K562 (cell line): ENCODE measurements around the gene PDE1C. TPM values are rescaled to one million over a fixed set of nuclear protein-coding genes. Genes with fewer than 3 reads are reported as not detected.

Experiments
- ATAC-seq: fragments of 200-7000 bp; cut with Tn5 transposase; 3 replicates; pipeline ENCODE4 v1.9.1; 2020; ENCODE audit warnings: moderate library complexity
- BruUV-seq: library from RNA; stranded (reverse); fragments of 400-500 nt; replicated peaks from 2 replicates; lab custom pipeline; 2021; lab: Mats Ljungman, UMichigan
- CTCF ChIA-PET: fragments of 300-600 bp; formaldehyde crosslinking; extraction: SDS; loops from one replicate; lab custom pipeline; 2021; ENCODE audit warnings: low intra/inter-chr PET ratio; lab: Yijun Ruan, JAX
- POLR2A ChIA-PET: fragments of 300-600, 350-650 bp; sonication (Branson Sonifier 250); formaldehyde crosslinking; extraction: SDS; loops from one replicate; lab custom pipeline; 2021; ENCODE audit warnings: antibody characterized with exemption, inconsistent platforms; lab: Yijun Ruan, JAX
- DNase-seq, 4 experiments: peaks; one replicate each; pipeline versions ENCODE4 v3.0.0 to v3.0.0-alpha.2; 2011 to 2018; ENCODE audit warnings: low spot score in 3 of 4, mixed read lengths in 3 of 4; ENCODE audit errors: extremely low read depth in 1 of 4
- FAIRE-seq: peaks from 2 replicates; lab custom pipeline; 2011; peaks lifted over from hg19 to GRCh38; lab: Jason Lieb, UNC
- H2AFZ ChIP-seq: 2 replicates; pipeline ENCODE4 v1.6.0; 2011; ENCODE audit warnings: low read depth, low read length, control low read depth, inconsistent platforms
- H3K27ac ChIP-seq: fragments of 200-600 bp; 3 replicates; pipeline ENCODE4 v1.8.0; 2011; ENCODE audit warnings: low read depth, mild to moderate bottlenecking, control low read depth, inconsistent platforms, low read length, moderate library complexity, mixed read lengths; ENCODE audit errors: extremely low read depth
- H3K27me3 ChIP-seq, 2 experiments: fragments of 300-600 bp in 1 of 2; 2 replicates in 1 of 2; 3 replicates in 1 of 2; pipeline versions ENCODE4 v1.6.0 to v1.8.0; 2011; ENCODE audit warnings: inconsistent platforms in 2 of 2, low read length in 2 of 2, mild to moderate bottlenecking in 1 of 2, mixed read lengths in 1 of 2, moderate library complexity in 1 of 2; ENCODE audit not compliant: control insufficient read depth in 2 of 2, insufficient read depth in 2 of 2
- H3K36me3 ChIP-seq: fragments of 300-600 bp; 3 replicates; pipeline ENCODE4 v1.8.0; 2011; ENCODE audit warnings: mild to moderate bottlenecking, low read length, inconsistent platforms; ENCODE audit not compliant: control insufficient read depth, insufficient read depth
- H3K4me1 ChIP-seq, 2 experiments: fragments of 200-600 bp in 1 of 2; replicated peaks in 1 of 2; 2 replicates in 1 of 2; 3 replicates in 1 of 2; pipeline versions ENCODE4 v1.5.1 to v1.8.0; 2011; ENCODE audit warnings: inconsistent platforms in 2 of 2, low read length in 2 of 2, mild to moderate bottlenecking in 1 of 2, mixed read lengths in 1 of 2, moderate library complexity in 1 of 2; ENCODE audit not compliant: control insufficient read depth in 2 of 2, insufficient read depth in 2 of 2
- H3K4me2 ChIP-seq: 2 replicates; pipeline ENCODE4 v1.6.1; 2011; ENCODE audit warnings: low read length, control low read depth, inconsistent platforms, mixed read lengths; ENCODE audit not compliant: insufficient read depth
- H3K4me3 ChIP-seq: fragments of 200-600 bp; sonication (generic), shearing (Covaris generic); 2 replicates; pipeline ENCODE4 v1.5.1; 2016; ENCODE audit warnings: control low read depth, inconsistent platforms
- H3K79me2 ChIP-seq: fragments of 200-600 bp; 3 replicates; pipeline ENCODE4 v1.8.0; 2011; ENCODE audit warnings: low read length, inconsistent platforms; ENCODE audit not compliant: control insufficient read depth, insufficient read depth
- H3K9ac ChIP-seq, 2 experiments: 2 replicates each; pipeline versions ENCODE4 v1.6.0 to v1.6.1; 2011; ENCODE audit warnings: low read depth in 2 of 2, low read length in 2 of 2, control low read depth in 1 of 2, inconsistent platforms in 1 of 2, mild to moderate bottlenecking in 1 of 2, mixed read lengths in 1 of 2; ENCODE audit not compliant: insufficient read depth in 1 of 2
- H3K9me1 ChIP-seq: one replicate; pipeline ENCODE4 v1.6.0; 2011; ENCODE audit warnings: inconsistent platforms, mild to moderate bottlenecking, low read length, moderate library complexity; ENCODE audit not compliant: control insufficient read depth, insufficient read depth
- H3K9me3 ChIP-seq: replicated peaks from 2 replicates; pipeline ENCODE4 v1.5.1; 2011; ENCODE audit warnings: low read depth, low read length, inconsistent platforms; ENCODE audit not compliant: control insufficient read depth, insufficient read depth
- H4K20me1 ChIP-seq: replicated peaks from 2 replicates; pipeline ENCODE4 v1.6.1; 2011; ENCODE audit warnings: low read length, inconsistent platforms, mixed read lengths; ENCODE audit not compliant: control insufficient read depth, insufficient read depth
- HLTF ChIP-seq: fragments of 450-650 bp; IDR thresholded peaks from 2 replicates; pipeline ENCODE4 v1.6.1; 2016
- KDM4B ChIP-seq, 2 experiments: fragments of 450-650 bp in 1 of 2; sonication (generic) in 1 of 2; IDR thresholded peaks; 2 replicates each; pipeline ENCODE4 v1.6.1; 2016 to 2017; ENCODE audit warnings: borderline replicate concordance in 2 of 2, antibody characterized with exemption in 1 of 2, low read depth in 1 of 2, mild to moderate bottlenecking in 1 of 2
- MCM2 ChIP-seq: fragments of 450-650 bp; IDR thresholded peaks from 2 replicates; pipeline ENCODE4 v1.6.1; 2017; ENCODE audit warnings: low read depth, mild to moderate bottlenecking
- MYBL2 ChIP-seq, 2 experiments: fragments of 450-650 bp in 1 of 2; sonication (generic) in 1 of 2; formaldehyde crosslinking in 1 of 2; IDR thresholded peaks; 2 replicates each; pipeline versions ENCODE4 v1.6.1 to v1.8.1; 2017 to 2022; ENCODE audit warnings: borderline replicate concordance in 1 of 2, inconsistent platforms in 1 of 2, low read depth in 1 of 2, mild to moderate bottlenecking in 1 of 2, missing genetic modification reagents in 1 of 2, moderate library complexity in 1 of 2
- NFXL1 ChIP-seq: fragments of 450-650 bp; formaldehyde crosslinking; IDR thresholded peaks from 2 replicates; pipeline ENCODE4 v1.4.0; 2021; ENCODE audit warnings: mild to moderate bottlenecking
- NR2F6 ChIP-seq: fragments of 450-650 bp; formaldehyde crosslinking; IDR thresholded peaks from 2 replicates; pipeline ENCODE4 v1.4.0; 2020; ENCODE audit warnings: mild to moderate bottlenecking
- SLC30A9 ChIP-seq: fragments of 250-450 bp; sonication (Bioruptor Pico); IDR thresholded peaks from 2 replicates; pipeline ENCODE4 v1.8.0; 2022; ENCODE audit warnings: mild to moderate bottlenecking, moderate library complexity
- STAT5A ChIP-seq: IDR thresholded peaks from 2 replicates; pipeline ENCODE4 v1.6.1; 2012; ENCODE audit warnings: low read length, inconsistent platforms, borderline replicate concordance
- STAT5B ChIP-seq: fragments of 250-450 bp; sonication (Bioruptor Pico); IDR thresholded peaks from 2 replicates; pipeline ENCODE4 v1.8.0; 2021; ENCODE audit warnings: mild to moderate bottlenecking, inconsistent platforms
- ZNF217 ChIP-seq: sonication (generic); formaldehyde crosslinking; IDR thresholded peaks from 2 replicates; pipeline ENCODE4 v1.8.0; 2022; ENCODE audit warnings: mild to moderate bottlenecking, missing genetic modification reagents
- ZNF717 ChIP-seq: fragments of 250-450 bp; sonication (Bioruptor Pico); IDR thresholded peaks from 2 replicates; pipeline ENCODE4 v1.5.0; 2021
- WGBS: fragments of 100-300 bp; shearing (Covaris generic); methylation state at CpG from one replicate; pipeline ENCODE4 v1.1.6; 2016; ENCODE audit warnings: low coverage, mixed read lengths; ENCODE audit not compliant: insufficient coverage; ENCODE audit errors: missing lambda C conversion rate; 5-methylcytosine and 5-hydroxymethylcytosine counted together
- in situ Hi-C: fragments of 300-500 bp; cut with MboI; formaldehyde crosslinking; loops from 4 replicates; pipeline ENCODE4 v1.15.0; 2018; ENCODE audit warnings: inconsistent platforms, mixed read lengths
- intact Hi-C: fragments of 100-400 bp; cut with micrococcal nuclease; formaldehyde crosslinking; loops from 2 replicates; pipeline ENCODE4 v1.14.2; 2022
- polyA plus RNA-seq, 8 experiments: library from polyadenylated mRNA; depleted of rRNA in 4 of 8; stranded (reverse) in 5 of 8; unstranded in 3 of 8; fragments of >200 nt; fragmentation: Nextera tagmentation in 2 of 8; fragmentation: Illumina TruSeq in 1 of 8; extraction: Ambion mirVana in 2 of 8; extraction: Trizol in 1 of 8; gene quantifications; 2 replicates each; pipeline versions ENCODE4 v1.2.1 to v1.2.3, GENCODE V29; 2011 to 2014; ENCODE audit warnings: inconsistent platforms in 1 of 8, missing spikeins in 1 of 8
- total RNA-seq, 7 experiments: library from RNA; depleted of rRNA in 6 of 7; stranded (reverse); fragments of >200 nt in 6 of 7; fragmentation: Illumina TruSeq in 2 of 7; extraction: Trizol in 2 of 7; gene quantifications; 2 replicates each; pipeline versions ENCODE4 v1.2.1 to v1.2.3, GENCODE V29; 2011 to 2021; ENCODE audit warnings: low replicate concordance in 1 of 7
- TF ChIP-seq, protein P1 (sequence below): fragments of 200-800 bp; sonication (Bioruptor generic); IDR thresholded peaks from 2 replicates; pipeline ENCODE4 v1.6.1; 2017; ENCODE audit warnings: missing genetic modification characterization, missing compliant biosample characterization
- TF ChIP-seq, protein P2 (sequence below), 2 experiments: fragments of 250-450 bp in 1 of 2; fragments of 450-650 bp in 1 of 2; sonication (Bioruptor Pico) in 1 of 2; IDR thresholded peaks; 2 replicates each; pipeline versions ENCODE4 v1.6.1 to v1.8.0; 2016 to 2021; ENCODE audit warnings: mild to moderate bottlenecking in 2 of 2, moderate library complexity in 2 of 2, missing compliant biosample characterization in 1 of 2, missing genetic modification characterization in 1 of 2
- TF ChIP-seq, protein P3 (sequence below): sonication (generic); IDR thresholded peaks from 2 replicates; pipeline ENCODE4 v1.6.1; 2016
- TF ChIP-seq, protein P4 (sequence below): sonication (generic); formaldehyde crosslinking; IDR thresholded peaks from 2 replicates; pipeline ENCODE4 v1.8.0; 2023; ENCODE audit warnings: mild to moderate bottlenecking, missing genetic modification reagents

PDE1C gene
- total and polyA plus RNA-seq, 9 of the 15 experiments (the other 6 are each of a cell fraction or from before 2014, with no cell fraction given): under 0.01 to 0.01 TPM; not detected in 7

DNA sequence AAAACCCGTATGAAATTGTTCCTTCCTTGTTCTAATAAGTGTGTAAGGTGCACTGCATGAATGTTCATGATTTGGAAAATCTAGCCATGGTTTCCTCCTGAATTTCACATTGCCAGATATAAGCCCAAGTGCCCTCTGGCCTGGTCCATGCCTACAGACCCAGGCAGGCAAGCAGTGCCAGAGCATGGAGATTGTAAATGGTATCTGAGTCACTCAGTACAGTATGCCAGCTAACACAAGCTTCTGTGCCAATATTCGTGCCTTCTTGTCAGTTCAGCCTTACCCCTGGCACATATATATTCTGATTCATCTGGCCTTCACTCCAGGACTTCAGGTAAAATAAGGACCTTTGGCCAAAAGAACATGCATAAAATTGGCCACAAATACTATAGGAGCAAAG, 38.4 kb upstream of the PDE1C start:
- Histone ChIP-seq H3K79me2 (no peaks in the 10 kb centered on the region), H3K9me1 (no peaks in the 10 kb centered on the region), H4K20me1 (no peaks in the 10 kb centered on the region), H3K27ac (no peak overlapping the region), H2AFZ (no peak overlapping the region), H3K27me3 (no peaks in the 10 kb centered on the region), H3K36me3 (no peaks in the 10 kb centered on the region), H3K9ac (no peak overlapping the region), H3K4me3 (no peak overlapping the region), H3K4me2 (no peak overlapping the region), H3K4me1 (no peaks in the 10 kb centered on the region), H3K9me3 (no peaks in the 10 kb centered on the region)
- in situ Hi-C loops (no loop called here), intact Hi-C loops (no loop called here)
- FAIRE-seq (no peak), ATAC-seq (no peak), DNase-seq (no peak)
- 3% methylated on average over 2 of the region's 2 CpGs for WGBS
- TF ChIP-seq MCM2 (no peak), NFXL1 (CRISPR knock-in tag) (no peak), ZNF717 (CRISPR knock-in tag) (no peak), STAT5A (no peak), HLTF (no peak), KDM4B (IDR thresholded peaks at IDR 0.05; ENCODE audit: borderline replicate concordance in 2 of 2, low read depth in 1 of 2) (no peak), STAT5B (CRISPR knock-in tag) (no peak), SLC30A9 (no peak), ZNF217 (no peak), MYBL2 (IDR thresholded peaks at IDR 0.05; ENCODE audit: low read depth) (no peak), MYBL2 (CRISPR knock-in tag; IDR thresholded peaks at IDR 0.05; ENCODE audit: borderline replicate concordance) (no peak), NR2F6 (no peak)
- TF ChIP-seq, protein P1, sequence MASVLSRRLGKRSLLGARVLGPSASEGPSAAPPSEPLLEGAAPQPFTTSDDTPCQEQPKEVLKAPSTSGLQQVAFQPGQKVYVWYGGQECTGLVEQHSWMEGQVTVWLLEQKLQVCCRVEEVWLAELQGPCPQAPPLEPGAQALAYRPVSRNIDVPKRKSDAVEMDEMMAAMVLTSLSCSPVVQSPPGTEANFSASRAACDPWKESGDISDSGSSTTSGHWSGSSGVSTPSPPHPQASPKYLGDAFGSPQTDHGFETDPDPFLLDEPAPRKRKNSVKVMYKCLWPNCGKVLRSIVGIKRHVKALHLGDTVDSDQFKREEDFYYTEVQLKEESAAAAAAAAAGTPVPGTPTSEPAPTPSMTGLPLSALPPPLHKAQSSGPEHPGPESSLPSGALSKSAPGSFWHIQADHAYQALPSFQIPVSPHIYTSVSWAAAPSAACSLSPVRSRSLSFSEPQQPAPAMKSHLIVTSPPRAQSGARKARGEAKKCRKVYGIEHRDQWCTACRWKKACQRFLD (CRISPR knock-in tag): no peak
- TF ChIP-seq, protein P2, sequence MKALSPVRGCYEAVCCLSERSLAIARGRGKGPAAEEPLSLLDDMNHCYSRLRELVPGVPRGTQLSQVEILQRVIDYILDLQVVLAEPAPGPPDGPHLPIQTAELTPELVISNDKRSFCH (CRISPR knock-in tag; IDR thresholded peaks at IDR 0.05): no peak
- TF ChIP-seq, protein P2 (tag; IDR thresholded peaks at IDR 0.05): no peak
- TF ChIP-seq, protein P3, sequence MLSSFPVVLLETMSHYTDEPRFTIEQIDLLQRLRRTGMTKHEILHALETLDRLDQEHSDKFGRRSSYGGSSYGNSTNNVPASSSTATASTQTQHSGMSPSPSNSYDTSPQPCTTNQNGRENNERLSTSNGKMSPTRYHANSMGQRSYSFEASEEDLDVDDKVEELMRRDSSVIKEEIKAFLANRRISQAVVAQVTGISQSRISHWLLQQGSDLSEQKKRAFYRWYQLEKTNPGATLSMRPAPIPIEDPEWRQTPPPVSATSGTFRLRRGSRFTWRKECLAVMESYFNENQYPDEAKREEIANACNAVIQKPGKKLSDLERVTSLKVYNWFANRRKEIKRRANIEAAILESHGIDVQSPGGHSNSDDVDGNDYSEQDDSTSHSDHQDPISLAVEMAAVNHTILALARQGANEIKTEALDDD: no peak
- TF ChIP-seq, protein P4, sequence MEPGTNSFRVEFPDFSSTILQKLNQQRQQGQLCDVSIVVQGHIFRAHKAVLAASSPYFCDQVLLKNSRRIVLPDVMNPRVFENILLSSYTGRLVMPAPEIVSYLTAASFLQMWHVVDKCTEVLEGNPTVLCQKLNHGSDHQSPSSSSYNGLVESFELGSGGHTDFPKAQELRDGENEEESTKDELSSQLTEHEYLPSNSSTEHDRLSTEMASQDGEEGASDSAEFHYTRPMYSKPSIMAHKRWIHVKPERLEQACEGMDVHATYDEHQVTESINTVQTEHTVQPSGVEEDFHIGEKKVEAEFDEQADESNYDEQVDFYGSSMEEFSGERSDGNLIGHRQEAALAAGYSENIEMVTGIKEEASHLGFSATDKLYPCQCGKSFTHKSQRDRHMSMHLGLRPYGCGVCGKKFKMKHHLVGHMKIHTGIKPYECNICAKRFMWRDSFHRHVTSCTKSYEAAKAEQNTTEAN: no peak
- CTCF ChIA-PET: no interaction called here
- no TSS peak for BruUV-seq
- POLR2A ChIA-PET: no interaction called here
